Activated CD4-positive, alpha-beta T cell treated with anti-CD3 and anti-CD28 coated beads, Interleukin-2, amount 50 U/mL, for 16 hours (primary cell): Measurements from ENCODE around the gene NOTCH3.
A peak's percentile ranks its signal among the peaks of the same experiment; 100 is the strongest.

Experiments used
- DNase-seq: peaks from one replicate; pipeline ENCODE4 v3.0.0-alpha.2; 2020

The NOTCH3 gene

GRCh38 chr19:15195371-15196334 is 5.1 kb downstream of the NOTCH3 start:
- no peak for DNase-seq

GRCh38 chr19:15194938-15195337 is 5.9 kb downstream of the NOTCH3 start:
- DNase-seq, result no peak

GRCh38 chr19:15191982-15192381 is 8.8 kb downstream of the NOTCH3 start:
- DNase-seq, result no peak

GRCh38 chr19:15191514-15191913 is 9.3 kb downstream of the NOTCH3 start:
- DNase-seq, result no peak

GRCh38 chr19:15188851-15189250 is 11.9 kb downstream of the NOTCH3 start:
- DNase-seq, result no peak

- DNase-seq, result no peak
These were observed 13.5 kb downstream of the NOTCH3 start for GRCh38 chr19:15187026-15188007.

GRCh38 chr19:15185188-15185587 is 15.6 kb downstream of the NOTCH3 start:
- DNase-seq, result no peak

- no peak for DNase-seq
These were observed 16.0 kb downstream of the NOTCH3 start for GRCh38 chr19:15184776-15185175.

GRCh38 chr19:15181394-15181793 is 19.4 kb downstream of the NOTCH3 start:
- DNase-seq, result no peak

- no peak for DNase-seq
These were observed 20.1 kb downstream of the NOTCH3 start for GRCh38 chr19:15180451-15181390.

- no peak for DNase-seq
These were observed 22.0 kb downstream of the NOTCH3 start for GRCh38 chr19:15178629-15179308.

GRCh38 chr19:15177269-15178116 is 23.3 kb downstream of the NOTCH3 start:
- peak; percentile 82 for DNase-seq

GRCh38 chr19:15175609-15176008 is 25.2 kb downstream of the NOTCH3 start:
- no peak for DNase-seq

GRCh38 chr19:15173746-15174404 is 26.9 kb downstream of the NOTCH3 start:
- DNase-seq, result peak; percentile 12

GRCh38 chr19:15170345-15170744 is 30.4 kb downstream of the NOTCH3 start:
- DNase-seq, result no peak

- DNase-seq, result no peak
These were observed 31.1 kb downstream of the NOTCH3 start for GRCh38 chr19:15169541-15170285.

GRCh38 chr19:15166700-15167099 is 34.1 kb downstream of the NOTCH3 start:
- no peak for DNase-seq

GRCh38 chr19:15161028-15161984 is 39.5 kb downstream of the NOTCH3 start:
- no peak for DNase-seq
